ENCODE data around the gene KCNQ2.

Gene KCNQ2

GRCh38 chr20:63478346-63479302, 6.2 kb upstream of the KCNQ2 start:
- TF ChIP-seq CTCF (IDR thresholded peaks at IDR 0.05; ENCODE audit: low read depth, low read length, missing control alignments), result no peak
- no peak overlapping the region for H3K4me3 ChIP-seq (ENCODE audit: low read depth, low read length)
- in situ Hi-C loops (cut with HindIII; ENCODE audit: low sequenced_read_pairs), result loop anchor here (10.0 kb wide), 2 partner anchors 84 to 184 kb away; partner anchors contain the start of gene COL20A1
- no peak for DNase-seq (ENCODE audit: low read depth)

GRCh38 chr20:63477944-63478343, 5.5 kb upstream of the KCNQ2 start:
- no peak for DNase-seq (ENCODE audit: low read depth)
- in situ Hi-C loops (cut with HindIII; ENCODE audit: low sequenced_read_pairs), result loop anchor here (10.0 kb wide), 2 partner anchors 83 to 183 kb away; partner anchors contain the start of gene COL20A1
- no peak overlapping the region for H3K4me3 ChIP-seq (ENCODE audit: low read depth, low read length)
- no peak for TF ChIP-seq CTCF (IDR thresholded peaks at IDR 0.05; ENCODE audit: low read depth, low read length, missing control alignments)

GRCh38 chr20:63477061-63477616, 4.7 kb upstream of the KCNQ2 start:
- no peak overlapping the region for H3K4me3 ChIP-seq (ENCODE audit: low read depth, low read length)
- in situ Hi-C loops (cut with HindIII; ENCODE audit: low sequenced_read_pairs), result loop anchor here (10.0 kb wide), 2 partner anchors 82 to 182 kb away; partner anchors contain the start of gene COL20A1
- TF ChIP-seq CTCF (IDR thresholded peaks at IDR 0.05; ENCODE audit: low read depth, low read length, missing control alignments), result no peak
- no peak for DNase-seq (ENCODE audit: low read depth)

GRCh38 chr20:63475209-63475608, 2.8 kb upstream of the KCNQ2 start:
- DNase-seq (ENCODE audit: low read depth), result no peak
- no peak overlapping the region for H3K4me3 ChIP-seq (ENCODE audit: low read depth, low read length)
- no peak for TF ChIP-seq CTCF (IDR thresholded peaks at IDR 0.05; ENCODE audit: low read depth, low read length, missing control alignments)
- in situ Hi-C loops (cut with HindIII; ENCODE audit: low sequenced_read_pairs), result loop anchor here (10.0 kb wide), 2 partner anchors 80 to 180 kb away; partner anchors contain the start of gene COL20A1

GRCh38 chr20:63473555-63474449, 1.3 kb upstream of the KCNQ2 start:
- in situ Hi-C loops (cut with HindIII; ENCODE audit: low sequenced_read_pairs), result loop anchor here (5.0 to 10.0 kb wide), 3 partner anchors 52 to 179 kb away; partner anchors contain the start of gene COL20A1
- DNase-seq (ENCODE audit: low read depth), result no peak
- TF ChIP-seq CTCF (IDR thresholded peaks at IDR 0.05; ENCODE audit: low read depth, low read length, missing control alignments), result no peak
- H3K4me3 ChIP-seq (ENCODE audit: low read depth, low read length), result no peak overlapping the region

Data from astrocyte of the cerebellum (primary cell).